HG02870 (cell line): ENCODE data around the gene SYTL2.

ENCODE experiments used
- ATAC-seq: cut with Tn5 transposase; IDR thresholded peaks from one replicate; pipeline ENCODE4 v1.9.1; 2021; ENCODE audit warnings: mild to moderate bottlenecking, moderate library complexity; ENCODE audit not compliant: unreplicated experiment

SYTL2 gene

GRCh38 chr11:85826116-85826855, 15.3 kb upstream of the SYTL2 start:
- ATAC-seq, result peak; percentile 47

GRCh38 chr11:85825616-85826015, 14.7 kb upstream of the SYTL2 start:
- ATAC-seq, result no peak

- ATAC-seq, result no peak
Measured at GRCh38 chr11:85823816-85824215, 12.9 kb upstream of the SYTL2 start.

- ATAC-seq, result no peak
Measured at GRCh38 chr11:85822814-85823213, 11.9 kb upstream of the SYTL2 start.

- no peak for ATAC-seq
Measured at GRCh38 chr11:85821636-85822035, 10.7 kb upstream of the SYTL2 start.

- ATAC-seq, result no peak
Measured at GRCh38 chr11:85819441-85819840, 8.5 kb upstream of the SYTL2 start.

GRCh38 chr11:85815186-85815931, 4.4 kb upstream of the SYTL2 start:
- no peak for ATAC-seq

- no peak for ATAC-seq
Measured at GRCh38 chr11:85813721-85814120, 2.8 kb upstream of the SYTL2 start.

- ATAC-seq, result no peak
Measured at GRCh38 chr11:85811624-85812023, 683 bp upstream of the SYTL2 start.

GRCh38 chr11:85810521-85810870, 445 bp downstream of the SYTL2 start:
- no peak for ATAC-seq

GRCh38 chr11:85809863-85810262, 1.1 kb downstream of the SYTL2 start:
- ATAC-seq, result no peak

- ATAC-seq, result peak; percentile 56
Measured at GRCh38 chr11:85809191-85809590, 1.8 kb downstream of the SYTL2 start.

- no peak for ATAC-seq
Measured at GRCh38 chr11:85806876-85807275, 4.1 kb downstream of the SYTL2 start.

- no peak for ATAC-seq
Measured at GRCh38 chr11:85806016-85806415, 4.9 kb downstream of the SYTL2 start.

- no peak for ATAC-seq
Measured at GRCh38 chr11:85805387-85805786, 5.6 kb downstream of the SYTL2 start.

GRCh38 chr11:85803920-85804319, 7.0 kb downstream of the SYTL2 start:
- no peak for ATAC-seq

GRCh38 chr11:85803303-85803702, 7.6 kb downstream of the SYTL2 start:
- ATAC-seq, result no peak

- ATAC-seq, result no peak
Measured at GRCh38 chr11:85801527-85801926, 9.4 kb downstream of the SYTL2 start.

- ATAC-seq, result no peak
Measured at GRCh38 chr11:85800595-85801342, 10.2 kb downstream of the SYTL2 start.

- ATAC-seq, result no peak
Measured at GRCh38 chr11:85799142-85799541, 11.8 kb downstream of the SYTL2 start.

GRCh38 chr11:85798361-85798760, 12.6 kb downstream of the SYTL2 start:
- ATAC-seq, result no peak
